NK-92 treated with Interleukin-12 subunit alpha and Interleukin-12 subunit beta, amount 100 ng/mL, for 24 hours (cell line): ENCODE data around the gene LSM3.

Experiments used
- DNase-seq: peaks from one replicate; lab custom pipeline; 2025; lab: John Stamatoyannopoulos, UW

Gene LSM3

DNA sequence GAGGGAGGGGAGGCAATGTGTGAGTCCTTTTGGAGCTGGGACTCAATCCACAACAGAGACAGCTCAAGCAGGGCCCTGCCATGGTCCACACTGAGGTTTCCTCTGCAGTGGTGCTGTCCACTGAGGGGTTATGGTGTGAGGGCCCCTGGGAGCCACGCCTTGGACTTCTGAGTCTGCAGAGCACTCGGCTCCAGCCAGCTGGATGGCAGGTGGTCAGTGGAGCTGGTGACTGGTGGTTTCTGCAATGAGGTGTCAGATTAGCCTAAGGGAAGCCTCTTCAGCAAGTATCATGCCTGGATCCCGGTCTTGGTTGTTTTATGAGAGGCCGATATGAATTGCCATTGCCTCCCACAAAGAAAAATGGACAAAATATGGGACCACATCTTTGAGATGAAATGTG lies 21.7 kb downstream of the LSM3 start:
- DNase-seq: no peak

DNA sequence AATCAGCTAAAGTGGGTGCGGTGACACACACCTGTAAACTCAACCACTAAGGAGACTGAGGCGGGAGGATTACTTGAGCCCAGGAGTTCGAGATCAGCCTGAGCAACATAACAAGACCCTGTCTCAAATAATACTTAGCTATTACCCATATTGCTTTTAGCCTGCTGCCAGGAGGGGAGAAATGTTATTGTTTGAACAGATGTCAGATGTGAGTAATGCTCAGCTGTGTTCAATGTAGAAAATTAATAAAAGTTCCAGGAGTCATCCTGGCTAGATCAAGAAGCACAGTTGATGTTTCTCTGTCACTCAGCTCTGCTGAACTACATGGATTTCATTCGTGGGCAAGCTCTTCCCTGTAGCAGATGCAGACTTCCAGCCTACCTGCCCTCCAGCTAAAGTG lies 22.2 kb downstream of the LSM3 start:
- no peak for DNase-seq

DNA sequence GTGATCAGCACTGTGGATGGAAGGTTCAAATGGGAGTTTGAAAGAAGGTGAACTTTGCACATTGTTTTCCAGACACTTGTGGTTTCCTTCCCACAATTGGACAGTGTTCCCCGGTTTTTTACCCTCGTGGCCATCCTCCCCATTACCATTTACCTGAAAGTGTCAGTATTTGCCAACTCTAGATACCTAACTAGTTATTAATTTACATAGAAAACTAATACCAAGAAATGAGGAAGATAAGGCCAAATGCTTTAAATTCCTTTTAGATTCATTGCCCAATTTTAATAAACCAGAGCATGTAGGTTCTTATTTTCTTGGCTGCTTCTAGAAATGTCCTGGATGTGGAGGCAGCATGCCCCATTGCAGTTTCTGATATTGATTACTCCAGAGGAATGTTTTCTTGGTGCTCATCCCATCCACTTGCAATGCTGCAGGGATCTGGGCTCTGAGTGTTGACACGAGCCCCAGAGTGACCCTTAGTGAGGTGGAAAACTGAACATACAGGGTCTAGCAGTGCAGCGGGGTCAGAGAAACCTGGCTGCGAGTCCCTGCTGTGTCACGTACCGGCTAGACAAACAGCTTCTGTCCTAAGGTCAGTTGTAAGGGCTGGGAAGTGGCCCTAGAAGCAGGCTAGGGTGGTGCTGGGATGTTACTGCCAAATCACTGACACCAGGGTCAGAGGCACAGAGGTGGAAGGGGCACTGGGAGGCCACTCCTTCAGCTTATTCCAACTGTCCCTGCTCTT lies 23.5 kb downstream of the LSM3 start:
- no peak for DNase-seq

DNA sequence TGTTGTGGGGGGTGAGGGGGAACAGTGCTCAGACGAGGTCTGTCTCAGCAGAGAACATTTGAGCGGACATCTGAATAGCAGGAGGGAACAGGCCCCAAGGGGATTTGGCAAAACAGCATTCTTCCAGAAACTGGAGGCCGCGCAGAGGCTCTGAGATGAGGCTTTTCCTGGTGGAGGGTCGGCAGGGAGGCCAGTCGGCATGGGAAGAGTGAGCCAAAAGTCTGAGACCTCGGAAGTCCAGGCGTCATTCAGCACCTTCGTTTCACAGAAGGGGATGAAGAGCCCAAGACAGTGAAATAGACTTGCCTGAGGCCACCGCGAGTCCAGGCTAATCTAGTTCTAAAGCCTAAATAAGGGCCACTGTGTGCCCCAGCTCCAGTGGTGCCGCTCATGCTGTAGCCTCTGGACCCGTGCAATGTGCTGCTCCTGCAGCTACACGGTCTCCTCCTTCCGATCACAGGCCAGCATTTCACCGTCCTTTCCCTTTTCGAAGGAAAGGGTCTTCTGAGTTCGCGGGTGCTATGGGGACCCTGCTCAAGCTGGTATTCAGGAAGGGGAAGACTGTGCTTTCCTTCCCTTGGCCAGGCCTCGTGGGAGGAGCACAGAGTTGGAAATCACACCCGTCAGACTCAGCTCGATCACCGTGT lies 24.4 kb downstream of the LSM3 start:
- no peak for DNase-seq

DNA sequence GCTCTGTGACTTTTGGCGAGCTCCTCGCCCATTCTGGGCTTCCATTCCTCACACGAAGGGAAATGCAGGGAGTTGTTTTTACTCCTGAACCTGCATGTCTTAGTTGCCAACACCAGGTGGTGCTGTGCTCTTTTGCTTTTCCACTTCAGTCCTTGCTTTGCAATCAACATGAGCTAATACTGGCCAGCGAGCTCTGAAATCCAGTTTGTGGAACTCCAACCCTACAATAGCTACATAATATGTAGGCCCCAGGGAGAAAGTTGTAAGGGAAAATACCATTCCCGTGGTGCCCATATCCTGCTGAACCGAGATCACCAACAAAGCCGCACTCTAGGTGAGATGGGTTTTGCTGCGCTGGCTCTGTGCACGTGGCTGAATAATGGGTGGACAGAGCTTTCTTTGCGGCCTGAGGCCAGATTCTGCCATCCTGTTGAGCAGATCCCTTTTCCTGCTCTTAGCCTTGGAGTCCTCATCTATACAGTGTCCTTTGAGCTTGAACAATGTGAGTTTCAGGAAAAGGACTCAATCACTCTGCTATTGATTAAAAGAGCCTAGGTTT lies 25.0 kb downstream of the LSM3 start:
- DNase-seq: no peak

DNA sequence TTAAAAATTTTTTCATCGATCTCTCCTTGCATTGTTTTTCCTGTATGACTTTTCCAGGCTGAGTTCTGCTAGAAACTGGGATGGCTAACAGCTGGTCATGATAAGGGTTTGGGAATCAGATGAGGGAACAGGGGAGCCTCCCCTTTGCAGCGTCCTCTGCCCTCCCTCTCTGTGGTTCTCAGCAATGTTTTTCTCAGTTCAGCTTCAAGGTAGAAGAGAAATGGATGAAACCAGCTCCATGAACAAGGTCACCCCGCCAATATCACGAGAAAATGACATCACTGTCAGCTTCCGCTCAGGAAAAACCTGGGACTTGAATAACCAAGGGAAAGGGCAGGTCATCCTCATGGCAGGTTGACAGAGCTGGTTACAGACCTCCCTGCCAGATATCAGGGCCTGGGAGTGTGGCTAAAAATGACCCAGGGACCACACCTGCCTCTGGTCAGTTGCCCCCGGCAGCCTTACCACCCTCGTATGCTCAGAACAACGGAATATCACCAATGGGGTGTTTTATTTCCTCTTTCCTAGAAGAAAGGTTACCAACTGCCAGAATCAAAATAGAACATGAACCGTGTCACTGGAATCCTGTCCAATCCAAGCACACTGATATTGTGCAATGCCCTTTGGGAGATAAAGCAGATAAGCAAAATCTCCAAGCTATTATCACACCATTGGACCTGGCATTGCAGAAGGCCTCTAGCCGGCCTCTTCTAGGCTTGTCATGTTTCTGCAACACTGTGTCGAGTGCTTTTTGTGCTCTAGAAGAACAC lies 26.1 kb downstream of the LSM3 start:
- no peak for DNase-seq

DNA sequence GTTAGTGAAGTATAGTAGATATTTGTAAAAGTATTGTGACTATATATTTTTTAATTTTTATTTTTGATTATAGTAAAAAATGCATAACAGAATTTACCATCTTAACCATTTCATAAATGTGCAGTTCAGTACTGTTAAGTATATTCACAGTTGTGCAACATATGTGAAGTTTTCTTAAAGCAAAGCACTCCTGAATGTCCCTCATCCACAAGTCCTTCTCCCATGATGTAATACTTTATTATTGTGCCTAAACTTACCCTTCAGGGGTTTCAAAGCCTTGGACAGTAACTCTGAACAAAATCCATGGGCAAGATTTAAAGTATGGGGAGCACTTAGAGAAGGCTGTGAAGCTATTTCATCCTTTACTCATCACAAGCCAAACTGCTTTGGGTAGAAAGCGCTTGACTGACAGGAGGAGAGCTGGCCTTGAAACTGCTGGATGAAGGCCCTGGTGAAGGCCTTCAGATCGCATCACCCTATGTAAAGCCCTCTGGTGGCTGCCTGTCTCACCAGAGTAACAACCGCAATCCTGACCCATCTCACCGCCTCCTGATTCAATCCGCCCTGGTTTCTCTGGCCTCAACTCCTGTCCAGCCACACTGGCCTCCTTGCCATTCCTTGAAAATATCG lies 28.0 kb downstream of the LSM3 start:
- no peak for DNase-seq

DNA sequence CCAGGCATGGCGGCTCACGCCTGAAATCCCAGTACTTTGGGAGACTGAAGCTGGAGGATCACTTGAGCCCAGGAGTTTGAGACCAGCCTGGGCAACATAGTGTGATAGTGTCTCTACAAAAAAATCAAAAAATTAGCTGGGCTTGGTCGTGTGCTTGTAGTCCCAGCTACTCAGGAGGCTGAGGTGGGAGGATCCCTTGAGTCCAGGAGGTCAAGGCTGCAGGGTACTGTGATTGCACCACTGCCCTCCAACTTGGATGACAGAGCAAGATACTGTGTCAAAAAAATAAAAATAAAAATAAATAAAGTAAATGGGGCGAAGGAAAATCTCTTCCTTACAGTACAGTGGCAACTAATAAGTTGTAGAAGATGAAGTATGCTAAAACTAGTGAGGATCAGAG lies 29.6 kb downstream of the LSM3 start:
- no peak for DNase-seq

DNA sequence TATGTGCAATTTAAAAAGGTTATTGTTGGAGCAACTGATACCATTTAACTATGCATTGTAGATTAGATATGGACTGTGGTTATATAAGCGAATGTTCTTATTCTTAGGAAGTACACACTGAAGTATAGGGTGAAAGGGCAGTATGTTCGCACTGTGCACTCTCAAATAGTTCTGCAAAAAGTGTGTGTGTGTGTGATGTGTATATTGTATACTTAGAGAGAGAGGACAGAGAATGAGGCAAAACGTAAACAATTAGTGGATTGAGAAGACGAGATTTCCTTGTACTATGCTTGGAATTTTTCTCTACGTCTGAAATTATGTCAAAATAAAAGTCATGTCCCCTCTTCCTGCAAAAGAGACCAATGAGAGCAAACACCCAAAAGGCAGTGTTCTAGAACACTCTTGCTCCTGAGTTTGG lies 30.4 kb downstream of the LSM3 start:
- DNase-seq: no peak

DNA sequence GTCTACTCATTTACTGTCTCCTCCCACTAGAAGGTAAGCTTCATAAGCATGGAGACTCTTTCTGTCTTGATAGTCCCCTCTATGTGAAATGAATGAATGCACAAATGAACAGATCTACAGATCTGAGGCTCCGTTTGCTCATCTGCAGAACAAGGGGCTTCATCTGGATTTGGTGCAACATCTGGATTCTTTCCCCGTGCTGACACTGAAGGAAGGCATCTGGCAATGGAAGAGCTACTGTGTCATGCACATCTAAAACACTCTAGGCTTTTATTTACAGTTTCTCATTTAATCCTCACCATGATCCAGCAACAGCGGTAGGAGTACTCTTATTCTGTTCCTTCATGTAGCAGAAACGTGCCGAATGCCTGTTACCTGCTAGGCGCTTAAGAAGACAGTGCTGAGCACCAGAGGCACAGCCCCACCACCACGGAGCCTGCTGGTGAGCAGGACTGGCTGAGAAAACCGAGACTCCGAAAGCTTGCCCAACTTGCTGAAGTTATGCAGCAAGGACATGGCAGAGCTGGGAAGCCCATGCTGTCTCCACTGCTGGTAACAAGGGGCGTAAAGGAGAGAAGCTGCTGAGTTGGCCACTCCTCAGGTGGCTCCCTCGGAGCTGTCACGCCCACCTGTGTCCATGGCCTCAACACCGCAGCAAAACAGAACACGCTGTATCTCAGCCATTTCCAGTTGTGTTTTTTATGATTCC lies 31.1 kb downstream of the LSM3 start:
- no peak for DNase-seq

DNA sequence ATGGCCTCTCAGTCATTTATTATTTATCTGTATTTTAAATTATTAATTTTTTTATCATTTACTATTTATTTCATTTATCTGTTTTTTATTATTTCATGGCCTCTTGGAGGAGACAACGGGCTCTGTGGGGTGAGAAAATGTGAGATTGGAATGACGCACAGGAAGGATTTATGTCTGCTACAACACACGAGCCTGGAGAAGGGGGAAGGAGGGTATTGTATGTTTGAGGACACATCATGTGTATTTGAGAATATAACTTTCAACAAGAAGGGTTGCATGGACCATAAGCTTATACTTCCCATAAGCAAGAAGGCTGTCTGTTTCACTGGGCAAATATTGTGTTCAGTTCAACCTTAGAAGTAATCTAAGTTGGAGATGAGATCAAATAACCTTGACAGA lies 31.7 kb downstream of the LSM3 start:
- no peak for DNase-seq

DNA sequence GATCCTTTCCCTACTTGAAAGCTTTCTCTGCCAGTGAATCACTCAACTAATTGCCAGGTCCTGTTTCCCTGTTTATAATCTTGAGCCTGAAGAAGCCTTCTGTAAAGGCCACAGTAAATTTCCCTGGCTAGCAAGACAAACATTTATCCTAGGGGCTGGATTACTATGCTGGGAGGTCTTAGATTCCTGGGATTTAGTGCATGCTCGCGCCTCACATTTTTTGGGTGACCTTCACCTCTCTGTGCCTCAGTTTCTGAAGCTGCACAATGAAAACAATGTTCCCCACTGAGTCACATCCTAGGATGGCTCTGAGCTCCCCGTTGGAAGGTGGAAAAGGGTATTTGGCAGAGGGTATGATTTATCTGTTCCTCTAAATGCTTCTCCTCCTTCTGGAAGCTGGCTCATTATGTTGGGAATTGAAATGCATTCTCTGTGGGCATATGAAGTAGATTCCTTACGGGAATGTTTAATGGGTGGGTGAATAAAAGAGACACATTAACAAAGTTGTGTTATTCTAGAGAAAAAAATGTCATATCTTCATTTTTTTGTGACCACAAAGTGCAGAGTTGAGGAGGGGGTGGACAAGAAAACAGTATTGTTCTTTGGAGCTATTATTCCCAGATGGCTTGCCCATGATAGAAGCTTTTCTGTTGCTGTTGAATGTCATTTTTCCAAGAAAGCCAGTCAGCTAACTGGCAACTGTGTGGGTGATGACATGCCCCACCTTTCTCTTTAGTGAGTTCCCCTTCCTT lies 32.4 kb downstream of the LSM3 start:
- DNase-seq: no peak

DNA sequence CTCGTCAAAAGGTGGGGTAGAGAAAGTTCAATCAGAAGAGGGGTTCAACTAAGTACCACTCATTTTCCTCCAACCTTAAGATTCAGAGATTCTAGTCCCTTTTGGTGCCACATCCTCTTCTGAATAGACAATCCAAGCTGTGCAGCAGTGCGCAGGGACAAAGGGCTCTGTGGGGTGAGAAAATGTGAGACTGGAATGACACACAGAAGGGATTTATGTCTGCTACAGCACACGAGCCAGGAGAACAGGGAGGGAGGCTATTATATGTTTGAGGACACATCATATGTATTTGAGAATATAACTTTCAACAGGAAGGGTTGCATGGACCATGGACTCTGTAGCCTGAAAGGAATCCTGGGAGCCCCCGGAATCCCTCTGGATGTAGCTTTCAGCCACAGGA lies 33.0 kb downstream of the LSM3 start:
- DNase-seq: no peak

DNA sequence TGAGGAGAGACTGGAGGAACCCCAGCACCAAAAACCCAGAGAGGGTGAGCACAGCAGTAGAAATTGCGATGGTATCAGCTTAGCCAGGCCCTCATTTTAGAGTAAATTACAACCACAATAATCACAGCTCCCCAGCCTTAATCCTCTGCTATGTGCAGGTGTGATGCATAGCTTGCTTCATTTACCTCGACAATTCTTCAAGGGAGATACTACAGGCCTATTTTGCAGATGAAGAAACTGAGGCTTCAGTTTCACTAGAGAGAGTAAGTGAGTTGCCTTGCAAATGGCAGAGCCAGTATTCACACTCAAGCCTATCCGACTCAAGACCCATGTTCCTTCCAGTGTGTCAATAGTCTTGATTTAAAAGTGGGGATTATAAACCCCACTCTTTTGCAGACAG lies 33.4 kb downstream of the LSM3 start:
- no peak for DNase-seq

DNA sequence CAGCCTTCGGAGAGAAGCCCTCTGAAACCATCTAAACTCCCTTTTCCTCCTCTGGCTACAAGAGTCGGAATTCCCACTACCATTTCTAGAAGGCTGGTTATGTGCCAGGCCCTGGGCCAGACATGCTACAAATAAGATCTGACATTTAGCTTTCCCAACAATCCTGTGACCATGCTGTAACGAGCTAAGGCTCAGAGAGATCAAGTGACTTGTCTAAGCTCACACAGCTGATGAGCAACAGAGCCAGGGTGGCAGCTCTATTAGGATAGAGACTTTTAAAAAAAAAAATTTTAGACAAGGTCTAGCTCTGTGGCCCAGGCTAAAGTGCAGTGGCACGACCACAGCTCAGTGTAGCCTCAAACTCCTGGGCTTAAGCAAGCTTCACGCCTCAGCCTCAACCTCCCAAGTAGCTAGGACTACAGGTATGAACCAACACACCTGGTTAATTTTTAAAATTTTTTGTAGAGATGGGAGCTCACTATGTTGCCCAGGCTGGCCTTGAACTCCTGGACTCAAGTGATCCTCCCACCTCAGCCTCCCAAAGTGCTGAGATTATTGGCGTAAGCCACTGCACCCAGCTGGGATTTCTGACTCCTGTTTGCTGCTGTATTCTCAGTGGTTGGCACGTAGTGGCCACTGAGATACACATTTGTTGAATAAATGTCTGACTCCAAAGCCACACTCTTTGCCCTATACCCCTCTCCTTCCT lies 34.6 kb downstream of the LSM3 start:
- no peak for DNase-seq

DNA sequence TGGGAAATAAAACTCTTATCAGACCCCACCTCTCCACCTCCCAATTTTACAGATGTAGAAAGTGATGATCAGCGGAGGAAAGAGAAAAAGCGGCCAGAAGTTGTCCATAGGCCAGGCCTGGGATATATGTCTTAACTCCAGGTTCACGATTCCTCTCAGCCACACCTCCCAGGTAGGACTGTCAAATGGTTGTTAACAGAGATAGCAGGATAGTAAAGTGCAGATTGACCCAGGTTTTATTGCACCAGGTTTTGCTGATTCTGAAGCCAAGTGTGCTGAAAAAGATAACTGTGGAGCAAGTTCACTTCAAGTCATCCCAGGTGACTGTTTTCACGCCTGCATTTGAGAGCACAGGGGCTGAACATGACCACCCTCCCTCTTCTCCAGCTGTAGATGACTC lies 36.1 kb downstream of the LSM3 start:
- no peak for DNase-seq

DNA sequence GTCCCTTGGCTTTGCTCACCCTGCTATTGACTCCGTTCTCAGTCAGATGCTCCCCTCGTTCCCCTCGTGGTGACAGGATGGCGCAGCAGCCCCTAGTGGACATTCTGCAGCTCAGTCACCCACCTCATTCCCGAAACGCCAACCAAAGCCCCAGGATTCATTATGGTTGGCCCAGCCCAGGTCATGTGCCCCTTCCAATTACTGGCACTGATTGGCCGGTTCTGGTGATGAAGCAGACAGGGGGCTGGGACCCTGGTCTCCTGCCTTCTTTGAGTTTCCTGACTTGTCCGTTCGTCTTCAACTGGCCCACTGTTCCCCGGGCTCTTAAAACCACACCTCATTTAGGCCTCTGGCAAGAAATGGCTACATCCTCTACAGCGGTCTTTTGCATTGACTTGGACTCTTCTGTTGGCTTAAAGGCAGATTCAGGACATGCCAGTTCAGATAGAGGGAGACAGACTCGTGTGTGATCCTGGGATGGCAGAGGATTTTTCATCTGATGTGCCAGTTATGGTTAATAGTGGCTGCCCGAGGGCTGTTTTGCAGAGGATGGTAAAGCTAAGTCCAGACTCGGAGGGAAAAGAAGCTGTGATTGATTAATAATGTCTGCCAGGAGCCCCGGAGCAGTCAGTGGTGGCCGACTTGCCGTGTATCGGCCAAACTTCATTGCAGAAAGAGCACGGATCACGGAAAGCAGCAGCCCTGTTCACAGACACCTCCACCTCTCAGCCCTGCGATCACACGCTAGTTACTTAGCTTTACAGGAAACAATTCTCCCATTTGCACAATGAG lies 37.8 kb downstream of the LSM3 start:
- DNase-seq: no peak

DNA sequence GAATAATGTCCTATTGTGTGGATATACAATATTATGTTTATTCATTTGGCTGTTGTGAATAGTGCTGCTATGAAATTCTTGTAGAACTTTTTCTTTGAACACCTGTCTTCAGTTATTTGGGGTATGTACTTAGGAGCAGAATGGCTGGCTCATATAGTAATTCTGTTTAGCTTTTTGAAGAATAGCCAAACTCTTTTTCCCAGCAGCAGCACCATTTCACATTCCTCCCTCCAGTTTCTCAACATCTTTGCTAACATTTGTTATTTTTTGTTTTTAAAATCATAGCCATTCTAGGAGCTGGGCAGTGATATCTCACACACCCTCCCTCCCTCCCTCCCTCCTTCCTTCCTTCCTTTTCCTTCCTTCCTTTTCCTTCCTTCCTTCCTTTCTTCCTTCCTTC lies 39.7 kb downstream of the LSM3 start:
- DNase-seq: no peak

DNA sequence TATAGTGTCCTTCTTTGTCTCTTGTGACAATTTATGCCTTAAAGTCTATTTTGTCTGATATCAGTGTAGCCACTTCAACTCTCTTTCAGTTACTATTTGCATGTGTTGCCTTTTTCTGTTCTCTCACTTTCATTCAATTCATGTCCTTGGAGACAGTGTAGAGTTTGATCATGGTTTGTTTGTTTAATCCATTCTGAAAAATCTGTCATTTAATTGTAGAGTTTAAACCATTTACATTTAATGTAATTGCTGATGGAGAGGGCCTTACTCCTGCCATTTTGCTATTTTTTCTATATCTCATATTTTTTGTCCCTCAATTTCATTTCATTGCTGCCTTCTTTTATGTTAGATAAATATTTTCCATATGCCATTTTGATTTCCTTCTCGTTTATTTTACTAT lies 42.3 kb downstream of the LSM3 start:
- no peak for DNase-seq

DNA sequence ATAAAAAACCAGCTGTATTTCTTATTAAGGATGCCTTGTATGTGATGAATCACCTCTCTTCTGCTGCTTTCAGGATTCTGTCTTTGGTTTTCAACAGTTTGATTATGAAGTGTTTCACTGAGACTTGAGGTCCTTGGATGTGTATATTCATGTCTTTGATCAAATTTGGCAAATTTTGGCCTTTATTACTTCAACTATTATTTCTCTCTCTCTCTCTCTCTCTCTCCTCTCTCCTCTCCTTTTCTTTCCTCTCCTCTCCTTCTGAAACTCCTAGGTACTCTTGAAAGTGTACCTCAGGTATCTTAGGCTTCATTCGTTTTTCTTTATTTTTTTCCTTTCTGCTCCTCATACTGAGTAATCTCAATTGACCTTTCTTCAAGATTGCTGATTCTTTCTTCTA lies 43.3 kb downstream of the LSM3 start:
- no peak for DNase-seq
